GM12874 (cell line): ENCODE measurements around the gene SHANK2.

ENCODE experiments used
- CTCF ChIP-seq: IDR thresholded peaks from 2 replicates; pipeline ENCODE4 v1.5.1; 2011; ENCODE audit warnings: low read depth, mild to moderate bottlenecking, control low read depth, low read length, moderate library complexity; ENCODE audit not compliant: insufficient read depth

SHANK2 gene

GRCh38 chr11:71212871-71213559 is 39.4 kb downstream of the SHANK2 start:
- no peak for TF ChIP-seq CTCF

- TF ChIP-seq CTCF, result no peak
Observed at GRCh38 chr11:71211631-71212030, 40.7 kb downstream of the SHANK2 start.

GRCh38 chr11:71210861-71211260 is 41.5 kb downstream of the SHANK2 start:
- no peak for TF ChIP-seq CTCF

- no peak for TF ChIP-seq CTCF
Observed at GRCh38 chr11:71209656-71210055, 42.7 kb downstream of the SHANK2 start.

- no peak for TF ChIP-seq CTCF
Observed at GRCh38 chr11:71209181-71209580, 43.2 kb downstream of the SHANK2 start.

GRCh38 chr11:71208011-71208774 is 44.2 kb downstream of the SHANK2 start:
- no peak for TF ChIP-seq CTCF

GRCh38 chr11:71207563-71207962 is 44.8 kb downstream of the SHANK2 start:
- TF ChIP-seq CTCF, result no peak
